NCI-H1105 treated with DMSO at 0.1 percent for 48 hours (cell line): ENCODE results near the gene KCNN1.
A peak's percentile ranks its signal among the peaks of the same experiment; 100 is the strongest.
"Not testable (repeated sequence)": the region's sequence is repeated elsewhere in the genome, so short reads cannot be mapped to it uniquely, and the experiment has no call there.

Experiments
- DNase-seq: peaks from one replicate; lab custom pipeline; 2025; lab: John Stamatoyannopoulos, UW

Gene KCNN1

GRCh38 chr19:17966550-17967256 is at the start of gene KCNN1:
TSS of gene KCNN1 (plus strand) at chr19:17967107. CDS start at chr19:17973889, 6,782 bp downstream.
- DNase-seq: peak; percentile 22

- not testable (repeated sequence) for DNase-seq
These were observed 48.8 kb upstream of the KCNN1 start for GRCh38 chr19:17918151-17918550.

GRCh38 chr19:17919122-17919521 is 47.8 kb upstream of the KCNN1 start:
- not testable (repeated sequence) for DNase-seq

GRCh38 chr19:17920527-17920926 is 46.4 kb upstream of the KCNN1 start:
- DNase-seq: no peak

GRCh38 chr19:17922138-17922537 is 44.8 kb upstream of the KCNN1 start:
- DNase-seq: no peak

- no peak for DNase-seq
These were observed 40.9 kb upstream of the KCNN1 start for GRCh38 chr19:17926044-17926443.

GRCh38 chr19:17929056-17929455 is 37.9 kb upstream of the KCNN1 start:
- no peak for DNase-seq

- peak; percentile 51 for DNase-seq
These were observed 35.2 kb upstream of the KCNN1 start for GRCh38 chr19:17931532-17932191.

GRCh38 chr19:17932485-17933338 is 34.2 kb upstream of the KCNN1 start, which contains the start of gene CCDC124:
TSS of gene CCDC124 (plus strand) at chr19:17933015. CDS start at chr19:17936421, 3,406 bp downstream.
- DNase-seq: peak; percentile 92

GRCh38 chr19:17933414-17934129 is 33.3 kb upstream of the KCNN1 start:
- no peak for DNase-seq

- DNase-seq: no peak
These were observed 30.5 kb upstream of the KCNN1 start for GRCh38 chr19:17936379-17936778.

- no peak for DNase-seq
These were observed 29.5 kb upstream of the KCNN1 start for GRCh38 chr19:17937371-17937900.

- peak; percentile 30 for DNase-seq
These were observed 28.6 kb upstream of the KCNN1 start for GRCh38 chr19:17938092-17938845.

GRCh38 chr19:17942181-17942580 is 24.7 kb upstream of the KCNN1 start:
- DNase-seq: no peak

GRCh38 chr19:17942582-17943273 is 24.2 kb upstream of the KCNN1 start:
- DNase-seq: no peak

- no peak for DNase-seq
These were observed 23.4 kb upstream of the KCNN1 start for GRCh38 chr19:17943274-17944221.

GRCh38 chr19:17944301-17944700 is 22.6 kb upstream of the KCNN1 start:
- DNase-seq: no peak

- DNase-seq: no peak
These were observed 19.7 kb upstream of the KCNN1 start for GRCh38 chr19:17946965-17947784.
